HG03175 (cell line): ENCODE measurements around the gene ERP44.
"Not testable (repeated sequence)": the region's sequence is repeated elsewhere in the genome, so short reads cannot be mapped to it uniquely, and the experiment has no call there.

Experiments
- ATAC-seq: cut with Tn5 transposase; IDR thresholded peaks from one replicate; pipeline ENCODE4 v1.9.1; 2021; ENCODE audit warnings: mild to moderate bottlenecking, moderate library complexity; ENCODE audit not compliant: unreplicated experiment

The ERP44 gene

DNA sequence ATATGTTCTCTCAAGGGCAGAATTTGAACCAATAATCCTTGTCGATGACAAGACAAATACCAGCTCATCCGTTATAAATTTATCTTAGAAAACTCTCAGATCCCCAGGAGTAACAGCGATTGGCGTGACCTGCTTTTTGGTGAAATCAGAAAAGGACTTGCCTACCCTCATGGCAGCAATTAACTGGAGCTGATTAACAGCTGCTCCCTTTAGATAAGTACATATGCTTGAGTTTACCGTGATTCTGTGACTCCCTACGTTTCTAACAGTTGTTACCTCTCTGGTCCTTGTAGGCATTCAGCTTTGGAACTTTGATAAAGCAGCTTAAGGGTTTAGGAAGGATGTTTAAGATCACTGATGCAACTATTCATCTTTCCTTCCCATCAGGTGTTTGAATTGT lies 2.8 kb upstream of the ERP44 start:
- no peak for ATAC-seq

DNA sequence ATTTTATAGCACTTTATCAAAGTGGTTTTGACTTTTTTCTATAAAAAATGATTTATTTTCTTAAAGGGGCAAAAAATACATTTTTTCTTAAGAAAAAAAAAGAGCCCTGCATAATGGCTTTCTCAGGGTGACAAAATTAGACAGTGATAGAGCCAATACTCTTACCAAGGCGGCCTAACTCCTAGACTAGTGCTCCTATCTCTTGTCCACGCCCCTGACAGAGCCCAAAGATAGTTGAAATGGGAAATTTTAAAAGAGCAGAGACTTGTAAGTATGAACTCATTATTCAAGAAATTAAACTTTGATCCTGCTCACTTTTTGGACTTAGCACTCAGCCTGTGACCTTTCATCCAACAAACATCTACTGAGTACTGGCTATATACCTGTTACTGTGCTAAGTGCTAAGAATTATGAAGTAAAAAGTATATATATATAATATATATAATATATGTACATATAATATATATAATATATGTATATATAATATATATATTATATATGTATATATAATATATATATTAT lies 1.4 kb upstream of the ERP44 start:
- no peak for ATAC-seq

DNA sequence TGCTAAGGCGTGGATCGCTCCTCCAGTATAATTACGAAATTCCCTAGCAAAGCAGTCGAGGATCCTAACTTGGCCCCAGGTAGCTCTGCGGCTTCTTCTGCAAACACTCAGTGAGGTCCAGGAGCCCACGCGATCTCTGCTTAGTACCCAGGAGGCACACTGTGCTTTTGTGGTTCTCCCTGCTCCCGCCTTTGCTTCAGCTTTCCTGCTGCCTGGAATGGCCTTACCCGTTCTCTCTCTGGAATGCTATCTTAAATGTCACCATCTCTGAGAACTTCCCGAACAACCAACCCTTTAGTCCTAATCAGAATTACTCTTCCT lies 882 bp upstream of the ERP44 start:
- ATAC-seq = peak; percentile 1

DNA sequence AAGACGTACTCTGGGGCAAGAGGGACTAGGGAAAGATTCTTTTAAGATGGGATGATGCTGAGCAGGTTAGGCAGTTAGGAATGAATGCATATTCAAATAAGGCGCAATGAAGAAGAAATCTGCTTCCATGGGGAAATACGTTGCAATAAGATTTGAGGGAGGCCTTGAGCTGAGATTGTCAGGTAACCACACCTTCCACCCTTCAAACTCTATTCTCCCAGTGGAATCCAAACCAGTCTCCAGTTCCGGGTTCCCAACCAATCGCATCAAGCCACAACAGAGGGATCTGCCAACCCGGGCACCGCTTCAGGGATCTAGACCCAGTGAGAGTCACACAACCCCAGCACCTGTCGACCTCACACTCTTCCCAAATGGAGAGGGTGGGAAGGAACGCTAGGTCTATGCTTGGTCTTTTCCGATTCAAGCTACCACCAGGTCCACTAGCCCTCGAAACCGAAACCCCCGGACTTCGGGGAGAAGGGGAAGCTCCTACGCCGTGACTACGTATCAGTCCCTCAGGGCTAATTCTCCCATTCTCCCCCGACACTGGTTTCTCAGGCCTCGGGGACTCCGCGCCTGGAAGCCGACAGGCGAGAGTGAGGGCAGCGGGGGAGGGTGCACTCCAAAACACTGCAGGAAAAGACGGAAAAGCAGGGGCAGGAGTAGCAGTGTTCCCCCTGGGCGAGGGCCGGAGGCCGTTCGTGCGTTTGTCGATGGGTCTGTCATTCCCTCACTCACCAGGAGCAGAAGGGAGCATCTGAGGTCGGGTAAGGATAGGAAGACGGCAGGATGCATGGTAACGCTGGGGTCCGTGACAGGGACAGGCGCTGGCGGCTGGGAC lies 534 bp downstream of the ERP44 start:
- ATAC-seq = peak; percentile 11

DNA sequence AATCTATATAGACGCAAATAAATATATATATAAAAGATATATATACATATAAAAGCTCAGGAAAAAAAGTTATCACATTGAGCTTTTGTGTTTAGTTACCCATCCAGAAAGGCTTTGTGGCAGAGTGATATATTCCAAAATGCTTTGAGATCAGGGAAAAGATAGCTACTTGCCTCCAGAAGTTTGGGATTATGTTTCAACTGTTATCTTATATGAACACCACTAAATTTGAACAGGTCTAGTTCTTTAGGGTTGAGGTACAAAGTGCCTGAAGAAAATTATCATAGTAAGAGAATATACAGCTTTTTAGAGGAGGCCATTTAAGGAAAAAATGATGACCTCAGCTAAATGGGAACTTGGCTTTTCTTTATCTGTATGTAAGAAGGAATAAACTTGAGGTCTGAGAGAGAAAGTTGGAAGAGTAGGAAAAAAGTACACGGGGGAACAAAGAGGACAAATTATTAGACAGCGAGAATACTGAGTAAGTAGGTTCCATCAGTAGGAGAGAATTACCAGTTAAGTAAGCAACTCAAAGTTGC lies 2.4 kb downstream of the ERP44 start:
- ATAC-seq = no peak

DNA sequence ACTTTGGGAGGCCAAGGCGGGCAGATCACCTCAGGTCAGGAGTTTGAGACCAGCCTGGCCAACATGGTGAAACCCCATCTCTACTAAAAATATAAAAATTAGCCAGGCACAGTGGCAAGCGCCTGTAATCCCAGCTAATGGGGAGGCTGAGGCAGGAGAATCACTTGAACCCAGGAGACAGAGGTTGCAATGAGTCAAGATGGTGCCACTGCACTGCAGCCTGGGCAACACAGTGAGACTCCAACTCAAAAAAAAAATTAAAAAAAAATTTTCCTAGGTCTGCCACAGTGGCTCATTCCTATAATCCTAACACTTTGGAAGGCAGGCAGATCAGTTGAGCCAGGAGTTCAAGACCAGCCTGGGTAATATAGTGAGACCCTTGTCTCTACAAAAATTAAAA lies 4.4 kb downstream of the ERP44 start:
- not testable (repeated sequence) for ATAC-seq

DNA sequence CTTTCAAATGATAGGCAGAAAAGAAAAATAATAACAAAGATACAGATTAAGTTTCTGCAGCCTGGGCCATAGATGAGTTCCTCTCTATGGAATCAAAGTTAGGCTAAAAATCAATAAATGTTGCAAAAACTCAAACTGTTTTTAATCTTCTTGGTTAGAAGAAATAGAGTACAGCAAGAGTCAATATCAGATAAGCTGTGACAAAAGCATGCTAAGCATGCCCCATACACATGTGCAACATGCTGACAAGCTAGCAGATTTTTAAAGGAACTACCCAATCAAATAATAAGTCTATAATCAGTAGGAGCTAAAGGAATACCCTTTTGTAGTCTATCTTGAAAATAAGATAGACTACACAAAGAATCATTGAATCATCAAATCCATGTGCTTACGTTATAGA lies 6.7 kb downstream of the ERP44 start:
- no peak for ATAC-seq

DNA sequence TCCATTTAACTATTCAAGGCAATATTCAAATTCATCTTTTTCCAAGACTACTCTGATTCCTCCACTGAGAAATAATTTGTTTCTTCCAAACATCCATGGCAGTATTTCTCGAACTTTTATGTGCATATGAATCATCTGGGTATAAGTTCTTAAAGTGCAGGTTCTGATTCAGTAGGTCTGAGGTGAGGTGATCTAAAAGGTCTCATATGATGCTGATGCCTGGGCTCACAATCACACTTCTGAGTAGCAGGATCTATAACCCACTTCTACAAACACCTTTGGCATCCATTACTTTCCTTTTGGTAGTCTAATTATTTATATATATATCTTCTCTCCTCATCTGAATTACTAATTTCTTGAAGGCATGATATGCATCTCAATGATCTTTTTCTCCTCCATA lies 7.2 kb downstream of the ERP44 start:
- ATAC-seq = no peak

DNA sequence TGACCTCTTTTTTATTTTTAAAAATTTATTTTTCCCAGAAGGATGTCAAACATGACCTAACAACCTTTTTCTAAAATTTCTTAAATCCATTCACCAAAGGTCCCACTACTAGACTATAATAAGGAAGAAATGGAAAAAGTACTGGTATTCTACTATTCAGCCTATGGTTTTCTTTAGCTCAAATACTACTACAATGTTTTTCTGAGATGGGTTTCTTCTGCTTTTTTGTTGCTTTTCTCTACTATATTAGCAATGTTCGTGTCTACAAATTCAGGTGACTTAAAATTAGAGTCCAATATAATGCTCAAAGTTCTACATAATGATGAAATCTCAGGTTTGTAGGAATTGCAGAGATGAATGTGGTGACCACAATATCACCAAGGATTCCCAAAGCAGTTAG lies 7.9 kb downstream of the ERP44 start:
- no peak for ATAC-seq

DNA sequence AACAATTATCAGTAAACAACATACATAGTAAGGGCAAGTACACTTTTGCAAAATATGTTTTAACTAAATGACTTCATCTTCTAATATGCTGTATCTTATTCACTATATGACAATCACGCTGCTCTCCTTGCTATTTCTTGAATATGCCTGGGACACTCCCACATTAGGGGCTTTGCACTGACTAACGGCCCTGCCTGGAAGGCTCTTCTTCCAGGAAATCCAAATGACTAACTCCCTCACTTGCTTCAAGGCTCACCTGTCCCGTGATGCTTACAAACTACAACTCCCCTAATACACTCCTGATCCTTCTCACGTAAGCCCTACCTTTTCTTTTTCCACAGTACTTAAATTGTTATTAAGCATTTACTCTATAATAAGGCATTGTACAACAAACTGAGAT lies 10.6 kb downstream of the ERP44 start:
- no peak for ATAC-seq

DNA sequence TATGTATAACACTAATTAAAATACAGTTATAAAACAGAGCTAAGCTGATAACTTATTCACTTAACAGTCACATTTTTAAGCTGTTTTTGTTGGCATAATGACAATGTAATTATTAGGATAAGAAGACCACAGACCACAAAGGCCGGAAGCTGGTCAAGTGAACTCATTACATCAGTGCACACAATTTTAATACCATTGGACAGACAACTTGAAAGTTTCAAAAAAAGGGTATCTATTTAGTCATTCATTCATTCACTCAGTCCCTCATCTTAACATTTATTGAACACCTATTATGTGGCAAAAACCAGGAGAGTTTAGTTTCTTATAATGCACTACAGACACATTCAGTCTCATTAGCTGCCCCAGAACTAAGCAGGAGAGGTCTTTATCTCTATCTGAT lies 11.6 kb downstream of the ERP44 start:
- ATAC-seq = no peak

DNA sequence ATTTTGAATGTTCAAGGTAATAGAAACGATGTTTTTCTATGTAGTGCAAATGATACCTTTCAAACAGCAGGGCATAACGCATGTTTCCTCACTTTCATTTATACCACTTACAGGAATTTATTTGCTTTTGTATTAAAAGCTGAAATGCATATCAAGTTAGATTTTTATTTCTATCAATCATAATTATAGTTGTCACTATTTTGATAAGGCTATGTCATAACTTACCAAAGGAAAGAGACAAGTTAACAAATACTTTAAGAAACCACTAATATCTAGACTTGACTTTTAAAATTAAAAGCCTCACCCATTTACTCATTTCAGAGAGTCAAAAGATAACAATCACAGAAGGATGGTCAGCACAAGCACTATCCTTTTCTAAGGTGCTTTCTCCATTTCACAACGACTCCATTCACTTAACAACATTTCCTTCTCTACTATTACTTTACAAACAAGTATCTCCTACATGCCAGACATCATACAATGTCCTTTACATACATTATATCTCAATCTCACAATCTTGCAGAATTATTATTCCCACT lies 12.6 kb downstream of the ERP44 start:
- no peak for ATAC-seq

DNA sequence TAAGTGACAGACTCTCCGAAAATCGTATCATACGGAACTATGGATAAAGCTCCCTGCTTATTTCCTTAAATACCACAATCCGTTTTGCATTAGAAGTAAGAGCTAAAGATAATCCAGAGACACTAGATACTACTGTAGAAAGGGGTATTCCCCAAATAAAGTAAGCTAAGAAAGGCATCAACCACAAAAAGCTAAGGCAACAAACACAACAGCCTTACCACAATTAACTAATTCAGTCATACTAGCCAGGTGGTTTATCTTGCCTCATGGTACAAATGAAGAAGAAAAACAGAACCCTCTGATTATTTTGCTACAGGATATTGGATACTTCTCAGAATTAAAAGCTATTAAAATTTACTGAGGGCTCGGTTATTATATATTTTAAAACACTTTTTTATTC lies 14.1 kb downstream of the ERP44 start:
- ATAC-seq = peak; percentile 85

DNA sequence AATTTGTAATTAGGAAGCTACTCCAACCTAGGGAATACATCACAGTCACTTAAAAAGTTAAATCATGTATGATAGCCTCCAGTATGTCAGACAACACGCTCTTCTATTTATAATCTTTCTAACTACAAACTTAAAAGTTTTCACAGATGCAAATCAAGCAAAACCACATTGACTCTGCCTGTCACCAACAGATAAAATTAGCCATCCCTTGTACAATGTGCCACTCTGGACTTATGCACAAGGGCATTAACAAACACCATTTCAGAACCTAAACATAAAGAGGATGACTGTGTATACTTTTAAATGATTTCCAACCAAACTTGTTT lies 14.7 kb downstream of the ERP44 start:
- peak; percentile 60 for ATAC-seq

DNA sequence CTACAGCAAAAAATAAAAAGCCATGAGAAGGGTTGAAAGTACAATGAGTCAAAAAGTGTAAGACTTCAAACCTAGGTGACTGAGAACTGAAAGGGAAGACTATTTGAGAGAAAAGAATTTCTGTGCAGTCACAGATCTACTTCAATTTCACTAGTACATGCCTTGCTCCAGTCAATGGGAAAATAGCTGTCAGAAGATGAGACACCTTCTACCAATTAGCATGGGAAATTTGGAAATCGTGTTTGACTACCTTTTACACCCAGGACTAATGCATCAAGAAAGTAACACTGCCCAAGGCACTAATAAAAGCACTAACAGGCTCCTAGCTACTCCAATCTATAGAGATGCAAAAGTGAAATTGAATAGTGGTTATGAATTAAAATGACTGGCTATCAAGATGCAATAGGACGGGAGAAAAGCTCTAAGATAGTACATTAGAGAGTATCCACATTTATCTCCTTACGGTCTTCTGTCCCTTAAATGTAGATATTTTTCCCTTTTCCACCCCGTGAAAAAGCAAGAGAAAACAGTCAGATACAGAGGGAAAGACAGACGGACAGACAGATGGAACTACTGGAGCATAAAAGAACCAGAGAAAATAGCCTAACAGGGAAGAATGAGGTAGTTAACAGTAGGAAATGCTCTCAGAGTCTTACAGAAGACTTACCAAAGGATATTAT lies 15.2 kb downstream of the ERP44 start:
- ATAC-seq = peak; percentile 47

DNA sequence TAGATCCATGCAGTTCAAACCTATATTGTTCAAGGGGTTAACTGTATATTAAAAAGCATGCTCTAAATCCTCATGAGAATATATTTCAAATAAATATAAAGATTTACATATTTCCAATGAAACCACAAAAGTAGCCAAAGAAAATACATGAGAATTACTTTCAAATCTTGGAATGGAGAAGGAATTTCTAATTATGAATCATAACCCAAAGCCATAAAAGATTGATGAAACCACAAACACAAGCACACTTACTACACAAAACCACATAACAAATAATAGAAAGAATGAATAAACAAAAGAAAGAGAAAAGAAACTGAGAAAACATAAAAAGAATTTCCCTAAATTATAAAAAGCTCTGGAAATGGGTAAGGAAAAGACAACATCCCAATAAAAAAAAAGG lies 16.0 kb downstream of the ERP44 start:
- ATAC-seq = no peak

DNA sequence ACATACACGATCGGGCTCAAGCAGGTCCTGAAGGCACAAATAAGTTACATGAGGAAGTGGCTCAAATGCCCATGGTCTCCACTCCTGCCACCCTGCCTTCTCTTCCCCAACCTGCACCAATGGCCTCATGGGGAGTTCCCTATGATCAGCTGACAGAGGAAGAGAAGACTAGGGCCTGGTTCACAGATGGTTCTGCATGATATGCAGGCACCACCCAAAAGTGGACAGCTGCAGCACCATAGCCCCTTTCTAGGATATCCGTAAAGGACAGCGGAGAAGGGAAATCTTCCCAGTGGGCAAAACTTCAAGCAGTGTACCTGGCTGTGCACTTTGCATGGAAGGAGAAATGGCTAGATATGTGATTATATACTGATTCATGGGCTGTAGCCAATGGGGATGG lies 22.5 kb downstream of the ERP44 start:
- not testable (repeated sequence) for ATAC-seq

DNA sequence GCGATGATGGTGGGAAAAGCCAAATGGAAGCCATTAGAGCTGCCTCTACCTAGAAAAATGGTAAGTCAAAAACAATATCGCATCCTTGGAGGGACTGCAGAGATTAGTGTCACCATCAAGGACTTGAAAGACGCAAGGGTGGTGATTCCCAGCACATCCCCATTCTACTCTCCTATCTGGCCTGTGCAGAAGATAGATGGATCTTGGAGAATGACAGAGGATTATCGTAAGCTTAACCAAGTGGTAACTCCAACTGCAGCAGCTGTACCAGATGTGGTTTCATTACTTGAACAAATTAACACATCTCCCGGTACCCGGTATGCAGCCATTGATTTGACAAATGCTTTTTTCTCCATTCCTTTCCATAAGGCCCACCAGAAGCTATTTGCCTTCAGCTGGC lies 23.8 kb downstream of the ERP44 start:
- no peak for ATAC-seq

DNA sequence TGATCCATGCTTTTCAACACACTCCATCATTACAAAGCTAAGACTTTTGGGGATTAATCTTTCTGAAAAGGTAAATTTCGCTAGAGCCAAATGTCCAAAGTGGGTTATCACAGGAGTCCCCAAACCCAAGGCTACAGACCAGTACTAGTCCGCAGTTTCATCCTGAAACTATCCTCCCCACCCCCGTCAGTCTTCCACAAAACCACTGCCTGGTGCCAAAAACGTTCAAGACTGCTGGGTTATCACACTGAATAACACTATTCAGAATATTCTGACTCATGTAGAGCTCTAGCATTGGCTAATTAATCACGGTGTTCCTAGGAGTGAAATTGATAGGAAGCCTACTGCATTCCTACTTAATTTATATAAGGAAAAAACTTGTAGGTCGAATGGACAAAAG lies 24.7 kb downstream of the ERP44 start:
- no peak for ATAC-seq

DNA sequence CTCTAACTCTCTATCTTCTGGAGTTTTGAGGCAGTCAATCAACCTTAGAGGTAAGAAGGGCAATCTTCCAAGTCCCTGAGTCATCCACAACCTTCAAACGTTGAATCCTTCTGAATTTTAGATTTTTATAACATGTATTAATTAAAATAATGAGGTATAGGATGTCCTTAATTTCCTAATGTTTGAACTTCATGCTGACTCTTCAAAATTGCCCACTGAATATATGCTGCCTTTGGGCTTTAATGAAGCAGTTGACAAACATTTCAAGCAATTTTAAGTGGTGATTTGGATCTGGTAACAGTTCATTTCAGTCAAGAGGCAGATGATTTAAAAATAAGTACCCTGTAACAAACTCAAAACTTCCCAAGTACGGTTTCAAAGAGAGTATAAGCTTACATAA lies 26.0 kb downstream of the ERP44 start:
- no peak for ATAC-seq

DNA sequence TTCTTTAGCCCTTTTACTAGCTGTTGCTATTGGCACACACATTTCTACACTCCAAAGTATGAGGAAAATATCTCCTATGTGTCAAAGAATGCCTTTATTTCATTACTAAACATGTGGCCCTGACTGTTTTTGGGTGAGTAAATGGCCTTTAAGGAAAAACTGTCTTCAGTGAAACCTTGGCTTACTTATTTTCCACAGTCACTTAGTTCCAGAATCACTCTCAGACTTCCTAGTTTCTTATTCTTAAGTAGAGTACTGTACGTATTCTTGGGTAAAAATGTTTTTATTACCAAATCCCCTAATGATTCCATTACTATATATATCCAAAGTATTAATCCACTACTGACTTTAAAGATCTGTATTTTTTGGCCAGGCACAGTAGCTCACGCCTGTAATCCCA lies 27.5 kb downstream of the ERP44 start:
- no peak for ATAC-seq
